Right lobe of liver (tissue), 4 donors: Measurements from ENCODE around the gene IARS1.

Source experiments
- CTCF ChIP-seq, 4 donors: fragments of 200-600 bp in 3 of 4; fragments of 450-650 bp in 1 of 4; IDR thresholded peaks; one replicate each; pipeline versions ENCODE4 v1.5.1 to v1.8.0; 2016 to 2022; ENCODE audit warnings: antibody characterized with exemption in 4 of 4, mild to moderate bottlenecking in 2 of 4
- POLR2A ChIP-seq: fragments of 450-650 bp; IDR thresholded peaks from one replicate; pipeline ENCODE4 v1.6.1; 2017; ENCODE audit warnings: antibody characterized with exemption, mild to moderate bottlenecking
- donor health status: DM: no; HTN: no; CAD: no.
- donor health status: DM: no; HTN: no; CAD: no.
- donor health status: DM: no; HTN: yes; CAD: no.

DNA sequence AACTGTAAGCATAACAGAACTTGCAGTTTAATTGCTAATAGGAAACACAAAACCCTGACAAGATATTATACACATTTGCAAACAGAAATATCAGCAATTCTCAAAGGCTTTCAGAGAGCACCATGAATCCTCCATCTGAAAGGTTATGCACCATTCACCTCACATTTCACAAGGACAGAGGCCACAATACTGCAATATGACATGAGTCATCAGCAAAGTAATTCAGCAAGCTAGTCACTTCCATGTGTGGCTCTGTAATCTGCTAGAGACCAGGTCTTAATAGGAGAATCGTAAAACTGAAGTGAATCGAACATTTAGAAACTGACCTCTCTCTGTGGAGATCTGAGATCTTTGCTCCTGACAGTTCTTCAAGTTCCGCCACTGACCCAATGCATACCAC, 28.3 kb downstream of the IARS1 start:
- TF ChIP-seq POLR2A, result no peak
- no peak for TF ChIP-seq CTCF (IDR thresholded peaks at IDR 0.05)
